HG03039 (cell line): ENCODE data around the gene RNF141.

Experiments
- ATAC-seq: cut with Tn5 transposase; IDR thresholded peaks from one replicate; pipeline ENCODE4 v1.9.1; 2021; ENCODE audit warnings: mild to moderate bottlenecking, moderate library complexity; ENCODE audit not compliant: unreplicated experiment

RNF141 gene

GRCh38 chr11:10484461-10485180 is 56.4 kb downstream of the RNF141 start:
- no peak for ATAC-seq

- ATAC-seq = no peak
Measured at GRCh38 chr11:10483584-10483983, 57.4 kb downstream of the RNF141 start.

DNA sequence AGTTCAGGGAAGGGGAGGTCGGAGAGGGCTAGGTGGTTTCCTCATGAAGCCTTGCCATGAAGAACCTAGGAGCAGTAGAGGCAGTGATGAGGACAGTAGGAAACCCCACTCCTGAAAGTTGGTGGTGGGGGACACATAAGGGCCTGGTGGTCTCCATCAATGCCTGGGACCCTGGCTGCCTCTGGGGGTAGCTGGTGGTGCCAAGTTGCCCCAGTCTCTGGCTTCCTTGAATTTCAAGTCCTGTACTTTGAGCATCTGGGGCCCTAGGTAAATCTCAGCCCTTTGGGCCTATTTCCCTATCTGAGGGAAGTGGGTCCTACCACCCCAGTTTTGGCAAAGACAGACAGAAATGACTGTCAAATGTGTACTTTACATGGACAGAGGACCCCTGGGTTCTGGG is 57.8 kb downstream of the RNF141 start:
- ATAC-seq = no peak

- ATAC-seq = no peak
Measured at GRCh38 chr11:10481560-10482349, 59.2 kb downstream of the RNF141 start.

DNA sequence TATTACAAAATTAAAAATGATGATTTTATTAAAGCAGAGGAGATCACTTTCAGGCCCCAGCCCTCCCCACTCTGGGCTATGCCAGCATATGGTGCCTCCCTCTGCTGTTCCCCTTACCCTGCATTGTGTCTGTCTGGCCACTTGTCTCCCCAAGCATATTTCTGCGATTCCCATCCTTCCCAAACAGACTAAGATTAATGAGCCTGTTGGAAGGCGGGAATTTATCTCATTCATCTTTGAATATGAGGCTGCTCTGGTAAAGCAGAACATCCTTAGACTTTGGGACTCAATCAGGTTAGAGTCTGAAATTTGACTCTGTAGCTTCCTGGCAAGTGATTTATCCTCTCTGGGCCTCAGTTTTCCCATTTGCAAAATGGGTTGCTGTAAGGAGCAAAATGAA is 60.2 kb downstream of the RNF141 start:
- no peak for ATAC-seq

DNA sequence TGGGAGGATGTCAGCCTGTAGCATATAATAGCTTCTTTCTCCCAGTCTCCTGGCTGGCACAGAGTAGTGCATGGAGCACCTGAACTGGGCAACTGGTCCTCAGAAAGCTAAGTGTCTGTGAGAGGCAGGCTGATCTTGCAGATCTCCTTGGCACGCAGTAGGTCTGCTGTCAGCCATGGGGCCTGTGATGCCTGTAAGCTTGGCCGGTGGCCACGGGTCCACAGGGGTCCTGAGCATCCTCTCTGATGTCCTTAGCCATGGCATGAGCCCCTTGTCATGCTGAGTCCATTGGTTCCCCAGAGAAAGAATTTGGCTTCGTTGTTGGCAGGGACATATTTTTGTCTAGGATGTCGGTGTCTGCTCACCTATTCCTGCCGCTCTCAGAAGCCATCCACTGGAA is 61.0 kb downstream of the RNF141 start:
- no peak for ATAC-seq

DNA sequence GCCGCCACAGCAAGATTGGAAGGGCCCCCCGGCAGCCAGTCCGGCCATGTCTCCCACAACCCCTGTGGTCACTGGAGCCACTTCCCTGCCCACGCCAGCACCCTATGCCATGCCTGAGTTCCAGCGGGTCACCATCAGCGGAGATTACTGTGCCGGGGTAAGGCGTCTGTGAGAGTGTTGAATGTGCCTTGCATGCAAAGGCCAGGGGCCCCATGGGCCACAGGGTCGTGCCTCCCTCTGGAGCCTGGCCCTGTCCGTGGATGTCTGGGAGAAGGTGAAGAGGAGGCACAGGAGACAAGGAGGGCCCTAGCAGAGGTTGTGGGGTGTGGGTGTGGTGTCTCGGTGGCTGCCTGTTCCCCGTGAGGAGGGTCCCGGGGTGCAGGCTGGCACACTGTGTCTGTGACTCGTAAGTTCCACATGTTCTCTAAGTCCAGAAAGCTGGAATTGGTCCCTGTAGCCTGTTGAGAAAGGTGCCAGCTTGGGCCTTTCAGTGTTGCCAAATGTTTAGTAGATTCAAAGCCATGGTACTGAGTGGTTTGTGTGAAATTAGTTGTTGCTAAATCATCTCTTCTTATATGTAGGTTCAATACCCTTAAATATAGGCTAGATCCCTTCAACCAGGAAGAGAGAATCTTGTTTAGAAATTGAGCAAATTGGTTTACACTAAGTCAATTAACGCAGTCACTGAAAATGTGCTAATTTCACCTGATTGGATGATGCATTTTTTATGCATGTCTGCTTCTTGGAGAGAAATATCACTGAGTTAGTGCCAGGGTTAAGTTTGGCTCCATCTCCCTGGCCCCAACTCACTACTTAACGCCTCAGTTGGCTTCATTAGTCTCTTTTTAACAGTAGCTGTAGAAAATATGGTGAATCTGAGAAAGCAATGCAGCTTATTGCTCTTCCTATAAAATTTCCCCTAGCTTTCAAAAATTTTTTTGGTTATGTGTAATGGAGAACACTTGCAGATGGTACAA is 62.1 kb downstream of the RNF141 start:
- no peak for ATAC-seq

DNA sequence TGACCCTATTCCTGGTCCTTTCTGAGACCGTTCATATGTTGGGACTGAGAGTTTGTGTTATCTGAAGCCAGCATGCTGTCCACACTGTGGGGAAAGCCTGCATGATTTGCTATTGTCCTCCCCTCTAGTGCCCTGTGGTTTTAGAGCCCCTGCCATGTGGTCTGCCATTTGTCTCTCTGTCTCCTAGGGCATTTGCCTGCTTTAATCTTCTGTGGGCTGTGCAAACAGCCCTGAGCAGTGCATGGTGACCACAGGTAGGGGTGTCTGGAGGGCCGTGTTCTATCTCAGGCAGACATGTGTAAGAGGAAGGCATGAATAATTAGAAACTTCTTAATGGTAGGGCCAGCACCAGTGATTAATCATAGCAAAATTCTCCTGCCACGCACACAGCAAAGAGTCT is 62.9 kb downstream of the RNF141 start:
- ATAC-seq = no peak

DNA sequence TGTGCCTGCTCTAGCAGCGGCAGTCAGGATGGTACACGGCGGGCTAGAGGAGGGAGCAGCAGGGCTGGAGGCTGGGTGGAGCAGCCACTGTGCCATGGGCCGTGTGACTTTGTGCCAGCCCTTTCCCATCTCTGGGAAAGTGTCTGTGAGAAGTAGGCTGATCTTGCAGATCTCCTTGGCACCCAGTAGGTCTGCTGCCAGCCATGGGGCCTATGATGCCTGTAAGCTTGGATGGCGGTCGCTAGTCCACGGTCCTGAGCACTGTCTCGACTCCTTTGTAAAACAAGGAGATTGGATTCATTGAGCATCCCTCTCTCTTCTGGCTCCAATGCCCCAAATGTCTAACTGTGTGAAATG is 63.3 kb downstream of the RNF141 start:
- no peak for ATAC-seq

GRCh38 chr11:10476927-10477689 is 63.9 kb downstream of the RNF141 start:
- no peak for ATAC-seq

- no peak for ATAC-seq
Measured at GRCh38 chr11:10476342-10476741, 64.6 kb downstream of the RNF141 start.

GRCh38 chr11:10474551-10474950 is 66.4 kb downstream of the RNF141 start:
- ATAC-seq = no peak

GRCh38 chr11:10473371-10473770 is 67.6 kb downstream of the RNF141 start:
- no peak for ATAC-seq

GRCh38 chr11:10462746-10463300 is 78.2 kb downstream of the RNF141 start:
- ATAC-seq = no peak
